Sigmoid colon (tissue), 4 donors: ENCODE results near the gene NMRAL1.

ENCODE experiments used
- EP300 ChIP-seq, 4 donors: sonication (generic); formaldehyde crosslinking; IDR thresholded peaks; one replicate each; pipeline ENCODE4 v1.6.1; 2017; ENCODE audit warnings: antibody characterized with exemption in 4 of 4
- POLR2A ChIP-seq, 2 donors: fragments of 450-650 bp; IDR thresholded peaks; one replicate each; pipeline ENCODE4 v1.6.1; 2016; ENCODE audit warnings: antibody characterized with exemption in 2 of 2, mild to moderate bottlenecking in 2 of 2, moderate library complexity in 2 of 2
- TF ChIP-seq, protein P1 (sequence below), 4 experiments: fragments of 450-650 bp in 3 of 4; fragments of 200-600 bp in 1 of 4; IDR thresholded peaks; one replicate each; pipeline ENCODE4 v1.5.1; 2016 to 2019; ENCODE audit warnings: antibody characterized with exemption in 4 of 4, mild to moderate bottlenecking in 3 of 4, moderate library complexity in 2 of 4

DNA sequence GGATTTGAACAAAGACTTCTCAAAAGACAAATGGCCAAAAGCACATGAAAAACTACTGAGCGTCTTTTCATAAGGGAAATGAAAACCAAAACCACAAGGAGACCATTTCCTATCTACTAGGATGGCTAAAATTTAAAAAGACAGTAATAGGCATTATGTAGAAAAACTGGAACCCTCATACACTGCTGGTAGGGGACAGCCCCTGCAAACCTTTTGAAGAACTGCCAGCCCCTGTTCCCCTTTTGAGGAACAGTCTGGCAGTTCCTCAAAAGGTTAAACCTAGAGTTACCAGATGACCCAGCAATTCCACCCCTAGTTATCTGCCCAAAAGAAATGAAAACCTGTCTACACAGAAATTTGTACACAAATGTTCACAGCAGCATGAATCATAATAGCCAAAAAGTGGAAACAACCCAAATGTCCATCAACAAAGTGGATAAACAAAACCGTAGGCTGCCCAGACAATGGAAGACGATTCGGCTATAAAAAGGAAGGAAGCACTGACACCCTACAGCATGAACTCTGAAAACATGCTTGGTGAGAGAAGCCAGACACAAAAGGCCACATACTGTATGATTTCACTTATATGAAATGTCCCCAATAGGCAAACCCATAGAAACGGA lies 41.3 kb upstream of the NMRAL1 start:
- TF ChIP-seq, protein P1, sequence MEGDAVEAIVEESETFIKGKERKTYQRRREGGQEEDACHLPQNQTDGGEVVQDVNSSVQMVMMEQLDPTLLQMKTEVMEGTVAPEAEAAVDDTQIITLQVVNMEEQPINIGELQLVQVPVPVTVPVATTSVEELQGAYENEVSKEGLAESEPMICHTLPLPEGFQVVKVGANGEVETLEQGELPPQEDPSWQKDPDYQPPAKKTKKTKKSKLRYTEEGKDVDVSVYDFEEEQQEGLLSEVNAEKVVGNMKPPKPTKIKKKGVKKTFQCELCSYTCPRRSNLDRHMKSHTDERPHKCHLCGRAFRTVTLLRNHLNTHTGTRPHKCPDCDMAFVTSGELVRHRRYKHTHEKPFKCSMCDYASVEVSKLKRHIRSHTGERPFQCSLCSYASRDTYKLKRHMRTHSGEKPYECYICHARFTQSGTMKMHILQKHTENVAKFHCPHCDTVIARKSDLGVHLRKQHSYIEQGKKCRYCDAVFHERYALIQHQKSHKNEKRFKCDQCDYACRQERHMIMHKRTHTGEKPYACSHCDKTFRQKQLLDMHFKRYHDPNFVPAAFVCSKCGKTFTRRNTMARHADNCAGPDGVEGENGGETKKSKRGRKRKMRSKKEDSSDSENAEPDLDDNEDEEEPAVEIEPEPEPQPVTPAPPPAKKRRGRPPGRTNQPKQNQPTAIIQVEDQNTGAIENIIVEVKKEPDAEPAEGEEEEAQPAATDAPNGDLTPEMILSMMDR (IDR thresholded peaks at IDR 0.05) = no peak
- TF ChIP-seq POLR2A (IDR thresholded peaks at IDR 0.05) (no peak), EP300 (IDR thresholded peaks at IDR 0.05) (no peak)
